ENCODE data around the gene ZNF83.
A peak's percentile ranks its signal among the peaks of the same experiment; 100 is the strongest.
"Not testable (repeated sequence)": the region's sequence is repeated elsewhere in the genome, so short reads cannot be mapped to it uniquely, and the experiment has no call there.

The ZNF83 gene

GRCh38 chr19:52601025-52601973, 36.9 kb downstream of the ZNF83 start:
- TF ChIP-seq CTCF (conservative IDR thresholded peaks at IDR 0.05; ENCODE audit: low read depth) = no peak
- DNase-seq (ENCODE audit: low spot score) = peak; percentile 85
- POLR2A ChIA-PET (ENCODE audit: low non-redundant PET) = no interaction called here
- peak overlapping the region; percentile 83 for H3K27ac ChIP-seq
- CTCF ChIA-PET = no interaction called here

GRCh38 chr19:52600639-52601024, 37.5 kb downstream of the ZNF83 start:
- ChIA-PET POLR2A (ENCODE audit: low non-redundant PET) (no interaction called here), CTCF (no interaction called here)
- TF ChIP-seq CTCF (conservative IDR thresholded peaks at IDR 0.05; ENCODE audit: low read depth) = no peak
- no peak for DNase-seq (ENCODE audit: low spot score)
- peak overlapping the region; percentile 83 for H3K27ac ChIP-seq

GRCh38 chr19:52599241-52599640, 38.9 kb downstream of the ZNF83 start:
- CTCF ChIA-PET = interaction anchor here (0.6 kb wide), 1 partner anchor 28 kb away, joined by 3 read pairs; no protein-coding TSS in a partner anchor
- TF ChIP-seq CTCF (conservative IDR thresholded peaks at IDR 0.05; ENCODE audit: low read depth) = no peak
- DNase-seq (ENCODE audit: low spot score) = no peak
- POLR2A ChIA-PET (ENCODE audit: low non-redundant PET) = no interaction called here
- H3K27ac ChIP-seq = no peak overlapping the region

- DNase-seq (ENCODE audit: low spot score); CTCF ChIA-PET; H3K27ac ChIP-seq; POLR2A ChIA-PET (ENCODE audit: low non-redundant PET): not testable (repeated sequence)
These were observed 44.7 kb downstream of the ZNF83 start for GRCh38 chr19:52593441-52593840.

- no peak overlapping the region for H3K27ac ChIP-seq
- no peak for DNase-seq (ENCODE audit: low spot score)
- POLR2A ChIA-PET (ENCODE audit: low non-redundant PET) = no interaction called here
- no peak for TF ChIP-seq CTCF (conservative IDR thresholded peaks at IDR 0.05; ENCODE audit: low read depth)
- CTCF ChIA-PET = no interaction called here
These were observed 45.9 kb downstream of the ZNF83 start for GRCh38 chr19:52592301-52592700.

- ChIA-PET CTCF (interaction anchor here (0.6 to 0.7 kb wide), 2 partner anchors 13 to 355 kb away, joined by 3 read pairs; no protein-coding TSS in a partner anchor), POLR2A (ENCODE audit: low non-redundant PET) (no interaction called here)
- no peak for TF ChIP-seq CTCF (conservative IDR thresholded peaks at IDR 0.05; ENCODE audit: low read depth)
- no peak overlapping the region for H3K27ac ChIP-seq
- no peak for DNase-seq (ENCODE audit: low spot score)
These were observed 47.4 kb downstream of the ZNF83 start for GRCh38 chr19:52590728-52591127.

GRCh38 chr19:52585604-52586003, 52.6 kb downstream of the ZNF83 start:
- ChIA-PET CTCF (no interaction called here), POLR2A (ENCODE audit: low non-redundant PET) (no interaction called here)
- no peak for TF ChIP-seq CTCF (conservative IDR thresholded peaks at IDR 0.05; ENCODE audit: low read depth)
- no peak overlapping the region for H3K27ac ChIP-seq
- DNase-seq (ENCODE audit: low spot score) = no peak

Measured in RWPE1 (cell line).